Esophagus muscularis mucosa (tissue), 4 donors: ENCODE results near the gene RNF19B. TPM values are rescaled to one million over a fixed set of nuclear protein-coding genes. Genes with fewer than 3 reads are reported as not detected.

Experiments
- DNase-seq: peaks from one replicate; pipeline ENCODE4 v3.0.0-alpha.2; 2017; ENCODE audit errors: extremely low spot score
- H3K27ac ChIP-seq, 4 donors: fragments of 200-600 bp; sonication (generic); replicated peaks in 1 of 4; 1 replicate in 3 of 4; 2 replicates in 1 of 4; pipeline ENCODE4 v1.5.1; 2016 to 2019; ENCODE audit warnings: mild to moderate bottlenecking in 1 of 4
- H3K27me3 ChIP-seq, 4 donors: fragments of 200-600 bp; sonication (generic); one replicate each; pipeline versions ENCODE4 v1.5.1 to v1.6.0; 2016 to 2019
- H3K36me3 ChIP-seq, 4 donors: fragments of 200-600 bp; sonication (generic); one replicate each; pipeline ENCODE4 v1.5.1; 2016 to 2019
- H3K4me1 ChIP-seq, 4 donors: fragments of 200-600 bp; sonication (generic); one replicate each; pipeline ENCODE4 v1.5.1; 2016 to 2019
- H3K4me3 ChIP-seq, 4 donors: fragments of 200-600 bp; sonication (generic); 1 replicate in 2 of 4; 2 replicates in 2 of 4; pipeline ENCODE4 v1.5.1; 2016 to 2019; ENCODE audit warnings: mild to moderate bottlenecking in 4 of 4, moderate library complexity in 1 of 4
- H3K9me3 ChIP-seq, 4 donors: fragments of 200-600 bp; sonication (generic); 1 replicate in 3 of 4; 2 replicates in 1 of 4; pipeline ENCODE4 v1.5.1; 2016 to 2019
- EP300 ChIP-seq: sonication (generic); formaldehyde crosslinking; IDR thresholded peaks from one replicate; pipeline ENCODE4 v1.6.1; 2017; ENCODE audit warnings: antibody characterized with exemption
- POLR2A ChIP-seq: fragments of 450-650 bp; IDR thresholded peaks from one replicate; pipeline ENCODE4 v1.6.1; 2017; ENCODE audit warnings: antibody characterized with exemption, moderate library complexity, mild to moderate bottlenecking, low read depth
- POLR2AphosphoS5 ChIP-seq, 2 donors: sonication (generic); formaldehyde crosslinking; IDR thresholded peaks; one replicate each; pipeline ENCODE4 v1.6.1; 2017; ENCODE audit warnings: antibody characterized with exemption in 2 of 2
- WGBS: methylation state at CpG from one replicate; pipeline ENCODE4 v1.1.5; 2018; 5-methylcytosine and 5-hydroxymethylcytosine counted together
- intact Hi-C: fragments of 100-400 bp; cut with DNase I; formaldehyde crosslinking; loops from one replicate; pipeline ENCODE4 v1.15.1; 2023
- total RNA-seq, 4 donors: library from RNA; depleted of rRNA; stranded (reverse); fragments of >200 nt; gene quantifications; one replicate each; pipeline versions ENCODE4 v1.1.0 to v1.2.1, GENCODE V29; 2016
- TF ChIP-seq, protein P1 (sequence below), 3 experiments: fragments of 200-600 bp in 2 of 3; fragments of 450-650 bp in 1 of 3; sonication (generic) in 2 of 3; IDR thresholded peaks; one replicate each; pipeline ENCODE4 v1.5.1; 2017 to 2019; ENCODE audit warnings: antibody characterized with exemption in 3 of 3, mild to moderate bottlenecking in 2 of 3, moderate library complexity in 1 of 3

RNF19B gene
- total RNA-seq, 4 donors from 2014 or later = 16.2 to 32.3 (median 22.7) TPM

DNA sequence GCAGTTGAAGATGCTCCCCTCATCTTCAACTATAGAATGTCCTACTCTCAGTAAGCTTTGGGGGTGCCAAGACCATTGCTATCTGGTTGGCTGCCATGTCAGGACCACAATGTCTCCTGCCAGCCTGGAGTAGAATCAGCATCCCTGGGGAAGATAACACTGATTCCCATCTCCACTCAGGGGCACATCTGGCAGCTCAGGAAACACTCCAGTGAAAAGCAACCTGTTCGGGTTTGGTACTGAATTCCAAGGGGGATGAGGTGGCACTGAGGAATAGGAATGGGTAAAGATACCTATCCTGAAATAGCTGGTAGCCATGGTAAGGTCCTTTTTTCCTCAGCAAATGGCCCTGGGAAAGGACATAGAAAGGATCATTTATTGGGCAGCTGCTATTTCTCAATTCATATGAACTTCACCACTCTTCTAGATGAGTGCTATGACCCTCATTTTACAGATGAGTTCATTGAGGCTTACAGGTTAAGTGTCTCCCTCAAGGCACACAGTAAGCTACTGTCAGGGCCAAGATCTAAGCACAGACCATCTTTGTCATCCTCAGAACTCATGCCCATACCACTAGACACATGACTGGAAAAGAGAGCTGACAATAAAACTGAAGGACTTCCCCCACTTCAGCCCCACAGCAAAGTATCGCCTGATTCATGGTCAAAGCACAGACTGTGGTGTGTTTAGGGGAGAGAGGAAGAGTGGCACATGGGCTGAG, 40.7 kb upstream of the RNF19B start:
- Histone ChIP-seq H3K4me1 (peaks cover 20 to 44% (median 23%) of the 10 kb centered on the region in 4 donors), H3K27ac (no peak overlapping the region), H3K9me3 (no peaks in the 10 kb centered on the region), H3K4me3 (no peak overlapping the region), H3K27me3 (no peaks in the 10 kb centered on the region), H3K36me3 (peaks cover 7 to 22% (median 10%) of the 10 kb centered on the region in 4 donors)
- TF ChIP-seq POLR2AphosphoS5 (IDR thresholded peaks at IDR 0.05) (no peak), POLR2A (no peak), EP300 (no peak)
- TF ChIP-seq, protein P1, sequence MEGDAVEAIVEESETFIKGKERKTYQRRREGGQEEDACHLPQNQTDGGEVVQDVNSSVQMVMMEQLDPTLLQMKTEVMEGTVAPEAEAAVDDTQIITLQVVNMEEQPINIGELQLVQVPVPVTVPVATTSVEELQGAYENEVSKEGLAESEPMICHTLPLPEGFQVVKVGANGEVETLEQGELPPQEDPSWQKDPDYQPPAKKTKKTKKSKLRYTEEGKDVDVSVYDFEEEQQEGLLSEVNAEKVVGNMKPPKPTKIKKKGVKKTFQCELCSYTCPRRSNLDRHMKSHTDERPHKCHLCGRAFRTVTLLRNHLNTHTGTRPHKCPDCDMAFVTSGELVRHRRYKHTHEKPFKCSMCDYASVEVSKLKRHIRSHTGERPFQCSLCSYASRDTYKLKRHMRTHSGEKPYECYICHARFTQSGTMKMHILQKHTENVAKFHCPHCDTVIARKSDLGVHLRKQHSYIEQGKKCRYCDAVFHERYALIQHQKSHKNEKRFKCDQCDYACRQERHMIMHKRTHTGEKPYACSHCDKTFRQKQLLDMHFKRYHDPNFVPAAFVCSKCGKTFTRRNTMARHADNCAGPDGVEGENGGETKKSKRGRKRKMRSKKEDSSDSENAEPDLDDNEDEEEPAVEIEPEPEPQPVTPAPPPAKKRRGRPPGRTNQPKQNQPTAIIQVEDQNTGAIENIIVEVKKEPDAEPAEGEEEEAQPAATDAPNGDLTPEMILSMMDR (IDR thresholded peaks at IDR 0.05) = no peak
- intact Hi-C loops = loop anchor here (5.0 kb wide), 2 partner anchors 38 to 68 kb away; no protein-coding TSS in a partner anchor
- 85% methylated on average over 2 of the region's 2 CpGs for WGBS
- no peak for DNase-seq

DNA sequence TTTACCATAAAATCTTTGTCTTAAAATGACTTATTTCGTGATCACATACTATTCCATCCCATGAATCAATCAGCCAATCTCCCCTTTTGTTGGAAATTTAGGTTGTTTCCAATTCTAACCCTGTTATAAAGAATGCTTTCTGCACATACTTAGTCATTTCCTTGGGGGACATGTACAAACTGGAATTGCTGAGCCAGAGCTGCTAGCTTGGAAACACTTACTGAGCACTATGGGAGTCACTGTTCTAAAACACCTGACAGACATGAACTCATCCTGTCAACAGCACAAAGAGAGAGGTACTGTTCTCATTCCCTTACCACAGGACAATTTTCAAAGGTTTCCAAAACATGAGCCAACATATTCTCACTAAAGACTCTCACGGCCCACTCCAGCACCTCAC, 40.0 kb upstream of the RNF19B start:
- H3K36me3 ChIP-seq = peaks cover 7 to 20% (median 9%) of the 10 kb centered on the region in 4 donors
- peaks cover 19 to 39% (median 22%) of the 10 kb centered on the region in 4 donors for H3K4me1 ChIP-seq
- no peaks in the 10 kb centered on the region for H3K9me3 ChIP-seq
- H3K27ac ChIP-seq = no peak overlapping the region
- intact Hi-C loops = loop anchor here (5.0 kb wide), 2 partner anchors 37 to 67 kb away; no protein-coding TSS in a partner anchor
- DNase-seq = no peak
- 85% methylated on average over 2 of the region's 2 CpGs for WGBS
- no peak overlapping the region for H3K4me3 ChIP-seq
- no peaks in the 10 kb centered on the region for H3K27me3 ChIP-seq
- TF ChIP-seq POLR2AphosphoS5 (IDR thresholded peaks at IDR 0.05) (no peak), POLR2A (no peak), EP300 (no peak)
- TF ChIP-seq, protein P1 (IDR thresholded peaks at IDR 0.05) = no peak

DNA sequence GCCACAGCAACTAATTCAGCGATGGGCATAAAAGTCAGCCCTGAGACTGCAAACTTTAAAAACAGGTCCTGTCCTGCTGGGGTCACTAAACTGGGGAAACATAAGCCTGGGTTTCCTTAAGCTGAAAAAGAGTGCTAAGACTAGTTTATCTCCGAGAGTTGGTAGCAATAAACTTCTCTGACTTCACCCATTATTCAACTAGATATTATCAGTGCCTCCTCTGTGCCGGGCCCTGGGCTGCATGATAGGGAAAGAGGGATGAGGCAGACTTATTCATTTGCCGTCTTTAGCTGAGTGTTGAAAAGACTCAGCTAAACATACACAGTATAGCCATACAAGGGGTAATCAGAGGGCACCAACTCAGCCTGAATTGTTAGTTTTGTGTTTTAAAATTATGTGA, 39.0 kb upstream of the RNF19B start:
- Histone ChIP-seq H3K27ac (no peak overlapping the region), H3K27me3 (no peaks in the 10 kb centered on the region), H3K4me3 (no peak overlapping the region), H3K4me1 (peaks cover 18 to 39% (median 22%) of the 10 kb centered on the region in 4 donors), H3K9me3 (no peaks in the 10 kb centered on the region), H3K36me3 (peaks cover 2 to 11% (median 6%) of the 10 kb centered on the region in 4 donors)
- intact Hi-C loops = no loop called here
- TF ChIP-seq POLR2A (no peak), POLR2AphosphoS5 (IDR thresholded peaks at IDR 0.05) (no peak), EP300 (no peak)
- TF ChIP-seq, protein P1 (IDR thresholded peaks at IDR 0.05) = no peak
- DNase-seq = no peak
- WGBS = 82% methylated on average over 4 of the region's 4 CpGs

DNA sequence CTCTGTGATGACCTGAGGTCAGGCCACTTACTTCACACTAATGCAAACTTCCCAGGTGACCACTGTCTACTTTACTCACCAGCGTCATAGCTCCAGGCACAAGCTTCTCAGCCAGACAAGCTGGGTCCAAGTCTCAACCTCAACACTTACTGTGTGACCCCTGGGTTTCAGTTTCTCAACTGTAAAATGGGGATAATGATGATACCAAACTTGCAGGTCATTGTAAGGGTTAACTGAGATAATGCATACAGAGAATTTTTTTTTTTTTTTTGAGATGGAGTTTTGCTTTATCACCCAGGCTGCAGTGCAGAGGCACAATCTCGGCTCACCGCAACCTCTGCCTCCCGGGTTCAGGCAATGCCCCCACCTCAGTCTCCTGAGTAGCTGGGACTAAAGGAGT, 37.4 kb upstream of the RNF19B start:
- peaks cover 27 to 40% (median 32%) of the 10 kb centered on the region in 4 donors for H3K4me1 ChIP-seq
- no peaks in the 10 kb centered on the region for H3K36me3 ChIP-seq
- H3K27ac ChIP-seq = no peak overlapping the region
- WGBS = 93% methylated on average over 4 of the region's 4 CpGs
- no peak overlapping the region for H3K4me3 ChIP-seq
- H3K27me3 ChIP-seq = no peaks in the 10 kb centered on the region
- no peak for TF ChIP-seq POLR2A
- no peak for TF ChIP-seq EP300
- TF ChIP-seq POLR2AphosphoS5 (IDR thresholded peaks at IDR 0.05) = no peak
- TF ChIP-seq, protein P1 (IDR thresholded peaks at IDR 0.05) = no peak
- H3K9me3 ChIP-seq = no peaks in the 10 kb centered on the region
- DNase-seq = no peak
- intact Hi-C loops = no loop called here

DNA sequence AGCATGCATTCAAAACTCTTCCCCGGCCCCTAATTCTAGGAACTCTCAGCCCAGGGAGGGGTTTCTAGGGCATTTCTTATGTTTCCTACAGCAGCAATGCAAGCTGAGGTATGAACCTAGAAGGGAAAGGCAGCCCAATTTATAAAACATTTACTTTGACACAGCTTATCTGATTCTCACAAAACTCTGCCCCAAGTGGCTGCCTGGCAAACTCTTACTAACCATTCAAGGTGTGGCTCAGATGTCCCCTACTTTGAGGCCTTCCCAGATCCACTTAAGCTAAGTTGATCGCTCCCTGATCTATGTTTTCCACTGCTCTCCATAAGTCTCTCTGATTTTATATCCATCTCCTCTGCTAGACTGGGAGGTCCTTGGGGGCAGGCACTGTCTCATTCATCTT, 36.7 kb upstream of the RNF19B start:
- DNase-seq = no peak
- H3K4me3 ChIP-seq = no peak overlapping the region
- intact Hi-C loops = no loop called here
- WGBS = 100% methylated on average over 2 of the region's 2 CpGs
- no peaks in the 10 kb centered on the region for H3K27me3 ChIP-seq
- H3K36me3 ChIP-seq = no peaks in the 10 kb centered on the region
- H3K27ac ChIP-seq = no peak overlapping the region
- TF ChIP-seq, protein P1 (IDR thresholded peaks at IDR 0.05) = no peak
- TF ChIP-seq POLR2A (no peak), EP300 (no peak), POLR2AphosphoS5 (IDR thresholded peaks at IDR 0.05) (no peak)
- H3K4me1 ChIP-seq = peaks cover 25 to 38% (median 33%) of the 10 kb centered on the region in 4 donors
- H3K9me3 ChIP-seq = no peaks in the 10 kb centered on the region
